ENCODE measurements around the gene TSPO2. TPM values are rescaled to one million over a fixed set of nuclear protein-coding genes. Genes with fewer than 3 reads are reported as not detected.

Gene TSPO2
- total RNA-seq, 2 donors from 2014 or later = not detected

- peak; percentile 96 to 100 for TF ChIP-seq CTCF (IDR thresholded peaks at IDR 0.05)
- Histone ChIP-seq H3K4me3 (peak overlapping the region; percentile 39 to 60), H3K36me3 (no peaks in the 10 kb centered on the region), H3K4me1 (peaks cover 0 to 19% of the 10 kb centered on the region in 2 donors), H3K27me3 (no peaks in the 10 kb centered on the region), H3K27ac (peak overlapping the region; percentile 75 to 81), H3K9me3 (no peaks in the 10 kb centered on the region)
- peak; percentile 79 for DNase-seq (ENCODE audit: low spot score)
These were observed 14.3 kb upstream of the TSPO2 start for GRCh38 chr6:41027799-41028560.

GRCh38 chr6:41028561-41029412, 13.5 kb upstream of the TSPO2 start:
- no peaks in the 10 kb centered on the region for H3K27me3 ChIP-seq
- H3K27ac ChIP-seq = peak overlapping the region; percentile 75 to 81
- no peaks in the 10 kb centered on the region for H3K36me3 ChIP-seq
- peaks cover 0 to 19% of the 10 kb centered on the region in 2 donors for H3K4me1 ChIP-seq
- H3K4me3 ChIP-seq = peak overlapping the region; percentile 39 to 60
- no peak for DNase-seq (ENCODE audit: low spot score)
- H3K9me3 ChIP-seq = no peaks in the 10 kb centered on the region
- TF ChIP-seq CTCF (IDR thresholded peaks at IDR 0.05) = no peak

GRCh38 chr6:41032830-41033229, 9.4 kb upstream of the TSPO2 start:
- Histone ChIP-seq H3K27me3 (no peaks in the 10 kb centered on the region), H3K36me3 (no peaks in the 10 kb centered on the region), H3K9me3 (no peaks in the 10 kb centered on the region), H3K4me1 (peaks cover 0 to 13% of the 10 kb centered on the region in 2 donors), H3K4me3 (no peak overlapping the region), H3K27ac (no peak overlapping the region)
- no peak for DNase-seq (ENCODE audit: low spot score)
- no peak for TF ChIP-seq CTCF (IDR thresholded peaks at IDR 0.05)

GRCh38 chr6:41033776-41034175, 8.5 kb upstream of the TSPO2 start:
- Histone ChIP-seq H3K27ac (no peak overlapping the region), H3K27me3 (no peaks in the 10 kb centered on the region), H3K36me3 (no peaks in the 10 kb centered on the region), H3K4me3 (no peak overlapping the region), H3K4me1 (peaks cover 0 to 4% of the 10 kb centered on the region in 2 donors), H3K9me3 (no peaks in the 10 kb centered on the region)
- TF ChIP-seq CTCF (IDR thresholded peaks at IDR 0.05) = no peak
- DNase-seq (ENCODE audit: low spot score) = no peak

GRCh38 chr6:41036186-41036585, 6.1 kb upstream of the TSPO2 start:
- no peak overlapping the region for H3K4me3 ChIP-seq
- H3K27me3 ChIP-seq = no peaks in the 10 kb centered on the region

More at GRCh38 chr6:41036186-41036585, 6.1 kb upstream of the TSPO2 start:
- H3K36me3 ChIP-seq = no peaks in the 10 kb centered on the region
- peaks cover 0 to 6% of the 10 kb centered on the region in 2 donors for H3K4me1 ChIP-seq
- no peak overlapping the region for H3K27ac ChIP-seq
- no peak for TF ChIP-seq CTCF (IDR thresholded peaks at IDR 0.05)
- H3K9me3 ChIP-seq = no peaks in the 10 kb centered on the region
- no peak for DNase-seq (ENCODE audit: low spot score)

Data from right atrium auricular region (tissue), 2 donors.